ENCODE measurements around the gene VGLL2. TPM values are rescaled to one million over a fixed set of nuclear protein-coding genes. Genes with fewer than 3 reads are reported as not detected.
A peak's percentile ranks its signal among the peaks of the same experiment; 100 is the strongest.

The VGLL2 gene
- total RNA-seq, 1 experiment from 2014 or later = not detected

- DNase-seq (ENCODE audit: low read depth) = peak; percentile 33
Measured at GRCh38 chr6:117317261-117317660, 51.9 kb downstream of the VGLL2 start.

Other genes with a start within 250 kb of the VGLL2 start
- gene ROS1, start 160.4 kb downstream of the VGLL2 start, total RNA-seq (2014; rRNA removed; shearing (Covaris generic)) = 2.3 and 5.2 TPM in 2 replicates
- gene DCBLD1, start 217.1 kb downstream of the VGLL2 start, total RNA-seq (2014; rRNA removed; shearing (Covaris generic)) = 39.3 and 51.6 TPM in 2 replicates

Data from M059J (cell line).